ENCODE measurements around the gene PAGR1. TPM values are rescaled to one million over a fixed set of nuclear protein-coding genes. Genes with fewer than 3 reads are reported as not detected.

Gene PAGR1
- total and polyA plus RNA-seq, 2 of the 13 experiments (the other 11 are each of a cell fraction or from before 2014, with no cell fraction given): 9.8 to 66.4 TPM

DNA sequence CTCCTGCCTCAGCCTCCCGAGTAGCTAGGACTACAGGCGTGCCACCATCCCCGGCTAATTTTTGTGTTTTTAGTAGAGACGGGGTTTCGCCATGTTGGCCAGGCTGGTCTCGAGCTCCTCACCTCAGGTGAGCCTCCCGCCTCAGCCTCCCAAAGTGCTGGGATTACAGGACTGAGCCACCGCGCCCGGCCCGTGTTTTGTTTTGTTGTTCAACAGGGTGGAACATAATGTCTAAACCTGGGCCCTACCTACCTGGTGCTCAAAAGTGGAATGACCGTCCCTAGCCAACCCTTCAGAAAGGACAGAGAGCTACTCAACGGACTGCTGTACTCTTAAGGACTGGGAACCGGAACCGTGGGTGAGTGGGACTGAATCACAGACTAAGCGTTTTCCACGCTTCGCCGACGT lies 26.2 kb upstream of the PAGR1 start (continued):
- TF ChIP-seq ZNF784 (CRISPR knock-in tag; IDR thresholded peaks at IDR 0.05; ENCODE audit: borderline replicate concordance) (no peak), CREM (IDR thresholded peaks at IDR 0.05) (no peak), CREM (CRISPR knock-in tag; IDR thresholded peaks at IDR 0.05) (no peak), CREB3 (CRISPR knock-in tag; IDR thresholded peaks at IDR 0.05) (peak; percentile 24; the same call in 1 of the 2 replicates), PPARG (CRISPR knock-in tag; conservative IDR thresholded peaks at IDR 0.05) (no peak), ZNF362 (CRISPR knock-in tag; IDR thresholded peaks at IDR 0.05; ENCODE audit: borderline replicate concordance) (no peak), RXRA (CRISPR knock-in tag; IDR thresholded peaks at IDR 0.05) (no peak), ZBTB20 (CRISPR knock-in tag; IDR thresholded peaks at IDR 0.05; ENCODE audit: borderline replicate concordance, low read depth) (no peak), ZNF543 (CRISPR knock-in tag; IDR thresholded peaks at IDR 0.05) (peak; percentile 4; the same call in 1 of the 2 replicates), MBD4 (IDR thresholded peaks at IDR 0.05; ENCODE audit: borderline replicate concordance, low read length) (no peak), ZMYM3 (CRISPR knock-in tag; IDR thresholded peaks at IDR 0.05) (no peak), HMG20B (CRISPR knock-in tag; conservative IDR thresholded peaks at IDR 0.05) (no peak), ZNF501 (CRISPR knock-in tag; IDR thresholded peaks at IDR 0.05) (no peak), ARNTL (CRISPR knock-in tag; IDR thresholded peaks at IDR 0.05) (no peak), CENPX (CRISPR knock-in tag; IDR thresholded peaks at IDR 0.05) (no peak)
- TF ChIP-seq, protein P1, sequence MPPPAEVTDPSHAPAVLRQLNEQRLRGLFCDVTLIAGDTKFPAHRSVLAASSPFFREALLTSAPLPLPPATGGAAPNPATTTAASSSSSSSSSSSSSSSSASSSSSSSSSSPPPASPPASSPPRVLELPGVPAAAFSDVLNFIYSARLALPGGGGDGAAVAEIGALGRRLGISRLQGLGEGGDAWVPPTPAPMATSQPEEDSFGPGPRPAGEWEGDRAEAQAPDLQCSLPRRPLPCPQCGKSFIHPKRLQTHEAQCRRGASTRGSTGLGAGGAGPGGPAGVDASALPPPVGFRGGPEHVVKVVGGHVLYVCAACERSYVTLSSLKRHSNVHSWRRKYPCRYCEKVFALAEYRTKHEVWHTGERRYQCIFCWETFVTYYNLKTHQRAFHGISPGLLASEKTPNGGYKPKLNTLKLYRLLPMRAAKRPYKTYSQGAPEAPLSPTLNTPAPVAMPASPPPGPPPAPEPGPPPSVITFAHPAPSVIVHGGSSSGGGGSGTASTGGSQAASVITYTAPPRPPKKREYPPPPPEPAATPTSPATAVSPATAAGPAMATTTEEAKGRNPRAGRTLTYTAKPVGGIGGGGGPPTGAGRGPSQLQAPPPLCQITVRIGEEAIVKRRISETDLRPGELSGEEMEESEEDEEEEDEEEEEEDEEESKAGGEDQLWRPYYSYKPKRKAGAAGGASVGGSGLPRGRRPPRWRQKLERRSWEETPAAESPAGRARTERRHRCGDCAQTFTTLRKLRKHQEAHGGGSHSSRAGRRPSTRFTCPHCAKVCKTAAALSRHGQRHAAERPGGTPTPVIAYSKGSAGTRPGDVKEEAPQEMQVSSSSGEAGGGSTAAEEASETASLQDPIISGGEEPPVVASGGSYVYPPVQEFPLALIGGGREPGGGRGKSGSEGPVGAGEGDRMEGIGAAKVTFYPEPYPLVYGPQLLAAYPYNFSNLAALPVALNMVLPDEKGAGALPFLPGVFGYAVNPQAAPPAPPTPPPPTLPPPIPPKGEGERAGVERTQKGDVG (CRISPR knock-in tag; IDR thresholded peaks at IDR 0.05; ENCODE audit: borderline replicate concordance): no peak
- TF ChIP-seq, protein P2, sequence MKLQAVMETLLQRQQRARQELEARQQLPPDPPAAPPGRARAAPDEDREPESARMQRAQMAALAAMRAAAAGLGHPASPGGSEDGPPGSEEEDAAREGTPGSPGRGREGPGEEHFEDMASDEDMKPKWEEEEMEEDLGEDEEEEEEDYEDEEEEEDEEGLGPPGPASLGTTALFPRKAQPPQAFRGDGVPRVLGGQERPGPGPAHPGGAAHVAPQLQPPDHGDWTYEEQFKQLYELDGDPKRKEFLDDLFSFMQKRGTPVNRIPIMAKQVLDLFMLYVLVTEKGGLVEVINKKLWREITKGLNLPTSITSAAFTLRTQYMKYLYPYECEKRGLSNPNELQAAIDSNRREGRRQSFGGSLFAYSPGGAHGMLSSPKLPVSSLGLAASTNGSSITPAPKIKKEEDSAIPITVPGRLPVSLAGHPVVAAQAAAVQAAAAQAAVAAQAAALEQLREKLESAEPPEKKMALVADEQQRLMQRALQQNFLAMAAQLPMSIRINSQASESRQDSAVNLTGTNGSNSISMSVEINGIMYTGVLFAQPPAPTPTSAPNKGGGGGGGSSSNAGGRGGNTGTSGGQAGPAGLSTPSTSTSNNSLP (IDR thresholded peaks at IDR 0.05; ENCODE audit: low read depth, low read length): no peak; the same call in 1 of the 2 replicates
- TF ChIP-seq, protein P3, sequence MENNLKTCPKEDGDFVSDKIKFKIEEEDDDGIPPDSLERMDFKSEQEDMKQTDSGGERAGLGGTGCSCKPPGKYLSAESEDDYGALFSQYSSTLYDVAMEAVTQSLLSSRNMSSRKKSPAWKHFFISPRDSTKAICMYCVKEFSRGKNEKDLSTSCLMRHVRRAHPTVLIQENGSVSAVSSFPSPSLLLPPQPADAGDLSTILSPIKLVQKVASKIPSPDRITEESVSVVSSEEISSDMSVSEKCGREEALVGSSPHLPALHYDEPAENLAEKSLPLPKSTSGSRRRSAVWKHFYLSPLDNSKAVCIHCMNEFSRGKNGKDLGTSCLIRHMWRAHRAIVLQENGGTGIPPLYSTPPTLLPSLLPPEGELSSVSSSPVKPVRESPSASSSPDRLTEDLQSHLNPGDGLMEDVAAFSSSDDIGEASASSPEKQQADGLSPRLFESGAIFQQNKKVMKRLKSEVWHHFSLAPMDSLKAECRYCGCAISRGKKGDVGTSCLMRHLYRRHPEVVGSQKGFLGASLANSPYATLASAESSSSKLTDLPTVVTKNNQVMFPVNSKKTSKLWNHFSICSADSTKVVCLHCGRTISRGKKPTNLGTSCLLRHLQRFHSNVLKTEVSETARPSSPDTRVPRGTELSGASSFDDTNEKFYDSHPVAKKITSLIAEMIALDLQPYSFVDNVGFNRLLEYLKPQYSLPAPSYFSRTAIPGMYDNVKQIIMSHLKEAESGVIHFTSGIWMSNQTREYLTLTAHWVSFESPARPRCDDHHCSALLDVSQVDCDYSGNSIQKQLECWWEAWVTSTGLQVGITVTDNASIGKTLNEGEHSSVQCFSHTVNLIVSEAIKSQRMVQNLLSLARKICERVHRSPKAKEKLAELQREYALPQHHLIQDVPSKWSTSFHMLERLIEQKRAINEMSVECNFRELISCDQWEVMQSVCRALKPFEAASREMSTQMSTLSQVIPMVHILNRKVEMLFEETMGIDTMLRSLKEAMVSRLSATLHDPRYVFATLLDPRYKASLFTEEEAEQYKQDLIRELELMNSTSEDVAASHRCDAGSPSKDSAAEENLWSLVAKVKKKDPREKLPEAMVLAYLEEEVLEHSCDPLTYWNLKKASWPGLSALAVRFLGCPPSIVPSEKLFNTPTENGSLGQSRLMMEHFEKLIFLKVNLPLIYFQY (CRISPR knock-in tag; IDR thresholded peaks at IDR 0.05; ENCODE audit: borderline replicate concordance): no peak

Measured in HepG2 (cell line).